OCI-LY3 (cell line): Measurements from ENCODE around the gene PRCC.
"Not testable (repeated sequence)": the region's sequence is repeated elsewhere in the genome, so short reads cannot be mapped to it uniquely, and the experiment has no call there.

ENCODE experiments used
- EZH2phosphoT487 ChIP-seq: fragments of 200-600 bp; shearing (Covaris generic); IDR thresholded peaks from 2 replicates; pipeline ENCODE4 v1.6.1; 2018; ENCODE audit warnings: antibody characterized with exemption, mixed run types, low read depth
- TF ChIP-seq, protein P1 (sequence below): fragments of 200-600, 300-600 bp; sonication (generic); IDR thresholded peaks from 2 replicates; pipeline ENCODE4 v1.5.1; 2014; ENCODE audit warnings: antibody characterized with exemption, low read length, low read depth

DNA sequence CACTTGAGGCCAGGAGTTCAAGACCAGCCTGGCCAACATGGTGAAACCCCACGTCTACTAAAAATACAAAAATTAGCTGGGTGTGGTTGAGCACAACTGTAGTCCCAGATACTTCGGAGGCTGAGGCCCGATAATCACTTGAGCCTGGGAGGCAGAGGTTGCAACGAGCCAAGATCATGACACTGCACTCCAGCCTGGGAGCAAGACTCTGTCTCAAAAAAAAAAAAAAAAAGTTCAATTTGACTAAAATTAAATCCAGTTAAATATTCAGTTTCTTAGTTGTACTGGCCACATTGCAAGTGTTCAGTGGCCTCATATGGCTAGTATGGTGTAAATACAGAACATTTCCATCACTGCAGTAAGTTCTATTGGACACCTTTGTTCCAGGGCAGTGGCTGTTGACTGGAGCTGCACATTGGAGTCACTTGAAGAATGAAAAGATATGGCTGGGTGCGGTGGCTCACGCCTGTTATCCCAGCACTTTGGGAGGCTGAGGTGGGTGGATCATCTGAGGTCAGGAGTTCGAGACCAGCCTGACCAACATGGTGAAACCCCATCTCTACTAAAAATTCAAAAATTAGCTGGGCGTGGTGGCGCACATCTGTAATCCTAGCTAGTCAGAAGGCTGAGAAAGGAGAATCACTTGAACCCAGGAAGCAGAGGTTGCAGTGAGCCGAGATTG lies 9.6 kb upstream of the PRCC start:
- TF ChIP-seq, protein P1, sequence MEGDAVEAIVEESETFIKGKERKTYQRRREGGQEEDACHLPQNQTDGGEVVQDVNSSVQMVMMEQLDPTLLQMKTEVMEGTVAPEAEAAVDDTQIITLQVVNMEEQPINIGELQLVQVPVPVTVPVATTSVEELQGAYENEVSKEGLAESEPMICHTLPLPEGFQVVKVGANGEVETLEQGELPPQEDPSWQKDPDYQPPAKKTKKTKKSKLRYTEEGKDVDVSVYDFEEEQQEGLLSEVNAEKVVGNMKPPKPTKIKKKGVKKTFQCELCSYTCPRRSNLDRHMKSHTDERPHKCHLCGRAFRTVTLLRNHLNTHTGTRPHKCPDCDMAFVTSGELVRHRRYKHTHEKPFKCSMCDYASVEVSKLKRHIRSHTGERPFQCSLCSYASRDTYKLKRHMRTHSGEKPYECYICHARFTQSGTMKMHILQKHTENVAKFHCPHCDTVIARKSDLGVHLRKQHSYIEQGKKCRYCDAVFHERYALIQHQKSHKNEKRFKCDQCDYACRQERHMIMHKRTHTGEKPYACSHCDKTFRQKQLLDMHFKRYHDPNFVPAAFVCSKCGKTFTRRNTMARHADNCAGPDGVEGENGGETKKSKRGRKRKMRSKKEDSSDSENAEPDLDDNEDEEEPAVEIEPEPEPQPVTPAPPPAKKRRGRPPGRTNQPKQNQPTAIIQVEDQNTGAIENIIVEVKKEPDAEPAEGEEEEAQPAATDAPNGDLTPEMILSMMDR = not testable (repeated sequence)
- TF ChIP-seq EZH2phosphoT487 = not testable (repeated sequence)
